Epithelial cell of esophagus (primary cell): ENCODE results near the gene ATP11B.

Source experiments
- DNase-seq: peaks from one replicate; pipeline ENCODE4 v3.0.0; 2010; ENCODE audit warnings: low read depth
- H3K4me3 ChIP-seq: 2 replicates; pipeline ENCODE4 v1.5.1; 2011; ENCODE audit warnings: mild to moderate bottlenecking, low read length, control low read depth
- TF ChIP-seq, protein P1 (sequence below): IDR thresholded peaks from 2 replicates; pipeline ENCODE4 v1.5.1; 2011; ENCODE audit warnings: low read depth, mild to moderate bottlenecking, low read length, control low read depth, inconsistent platforms; ENCODE audit not compliant: insufficient read depth; ENCODE audit errors: missing control alignments

The ATP11B gene

DNA sequence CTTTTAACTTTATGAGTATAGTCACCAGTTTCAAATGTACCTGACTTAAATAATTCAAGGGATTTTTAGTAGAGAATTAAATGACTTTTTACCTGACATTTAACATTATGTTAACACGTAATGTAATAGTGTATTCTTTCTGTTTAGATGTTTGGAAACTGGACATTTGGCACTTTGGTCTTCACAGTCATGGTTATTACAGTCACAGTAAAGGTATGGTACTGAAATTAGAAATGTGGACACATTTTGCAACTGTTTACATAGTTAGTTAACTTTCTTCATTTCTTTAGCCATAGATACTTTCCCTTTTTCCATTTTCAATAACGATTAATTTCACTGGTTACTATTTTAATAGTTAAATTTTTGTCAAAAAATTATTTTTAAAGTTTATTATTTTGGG is 103.2 kb downstream of the ATP11B start:
- DNase-seq, result no peak
- H3K4me3 ChIP-seq, result no peak overlapping the region
- TF ChIP-seq, protein P1, sequence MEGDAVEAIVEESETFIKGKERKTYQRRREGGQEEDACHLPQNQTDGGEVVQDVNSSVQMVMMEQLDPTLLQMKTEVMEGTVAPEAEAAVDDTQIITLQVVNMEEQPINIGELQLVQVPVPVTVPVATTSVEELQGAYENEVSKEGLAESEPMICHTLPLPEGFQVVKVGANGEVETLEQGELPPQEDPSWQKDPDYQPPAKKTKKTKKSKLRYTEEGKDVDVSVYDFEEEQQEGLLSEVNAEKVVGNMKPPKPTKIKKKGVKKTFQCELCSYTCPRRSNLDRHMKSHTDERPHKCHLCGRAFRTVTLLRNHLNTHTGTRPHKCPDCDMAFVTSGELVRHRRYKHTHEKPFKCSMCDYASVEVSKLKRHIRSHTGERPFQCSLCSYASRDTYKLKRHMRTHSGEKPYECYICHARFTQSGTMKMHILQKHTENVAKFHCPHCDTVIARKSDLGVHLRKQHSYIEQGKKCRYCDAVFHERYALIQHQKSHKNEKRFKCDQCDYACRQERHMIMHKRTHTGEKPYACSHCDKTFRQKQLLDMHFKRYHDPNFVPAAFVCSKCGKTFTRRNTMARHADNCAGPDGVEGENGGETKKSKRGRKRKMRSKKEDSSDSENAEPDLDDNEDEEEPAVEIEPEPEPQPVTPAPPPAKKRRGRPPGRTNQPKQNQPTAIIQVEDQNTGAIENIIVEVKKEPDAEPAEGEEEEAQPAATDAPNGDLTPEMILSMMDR, result no peak

DNA sequence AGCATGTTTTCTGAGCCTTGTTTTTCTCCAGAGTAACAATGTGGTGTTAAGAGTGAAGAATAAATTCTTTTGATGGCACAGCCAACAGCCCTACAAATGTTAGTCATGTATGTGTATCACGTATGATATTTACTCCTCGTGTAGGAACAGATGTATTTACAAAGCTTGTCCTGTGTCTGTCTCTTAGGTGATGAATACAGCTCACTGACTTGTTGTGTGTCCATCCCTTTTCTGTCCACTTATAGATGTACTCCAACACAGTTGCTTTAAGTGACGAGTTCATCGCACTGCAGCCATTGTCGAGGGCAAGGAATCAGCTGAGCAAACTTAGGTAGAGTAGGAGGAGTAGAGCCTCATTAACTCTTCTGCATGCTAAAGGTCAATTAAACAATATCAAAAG is 108.9 kb downstream of the ATP11B start:
- no peak overlapping the region for H3K4me3 ChIP-seq
- no peak for DNase-seq
- TF ChIP-seq, protein P1, result no peak

DNA sequence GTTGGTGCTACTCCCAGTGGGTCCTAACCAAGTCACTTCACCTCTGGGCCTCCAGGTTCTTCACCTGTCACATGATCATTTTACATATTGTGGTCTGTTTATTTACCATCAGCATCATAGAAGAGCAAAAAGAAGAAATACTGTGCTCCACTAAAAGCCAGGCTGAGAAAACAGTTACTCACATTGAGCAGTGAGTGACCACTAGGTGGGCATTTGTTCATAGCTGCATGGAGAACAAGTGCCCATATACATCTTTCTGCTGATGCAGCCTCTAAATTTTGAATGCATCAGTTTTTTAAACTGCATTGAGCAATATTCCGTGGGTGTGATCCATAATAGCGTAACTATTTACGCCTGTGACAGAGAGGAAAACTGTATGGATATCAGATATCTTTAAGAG is 110.9 kb downstream of the ATP11B start:
- TF ChIP-seq, protein P1, result peak; percentile 13
- DNase-seq, result no peak
- H3K4me3 ChIP-seq, result no peak overlapping the region

DNA sequence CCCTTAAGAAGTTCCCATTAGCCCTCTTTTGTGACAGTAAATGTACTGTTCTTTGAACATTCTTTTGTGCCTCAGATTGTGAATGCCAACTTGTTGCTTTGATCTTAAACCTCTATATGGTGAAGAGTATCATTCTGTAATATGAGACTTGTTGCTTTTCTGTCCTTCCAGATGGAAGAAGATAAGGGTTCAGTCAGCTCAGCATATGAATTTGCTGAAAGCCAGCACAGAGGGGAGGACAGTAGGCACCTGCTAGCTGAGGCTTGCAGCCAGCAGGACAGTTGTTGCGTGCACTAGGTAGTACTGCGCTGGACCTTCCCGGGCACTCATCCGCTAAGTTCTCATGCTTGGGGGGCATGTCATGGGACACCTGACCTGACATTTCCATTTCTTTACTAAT is 112.3 kb downstream of the ATP11B start:
- TF ChIP-seq, protein P1, result no peak
- no peak for DNase-seq
- H3K4me3 ChIP-seq, result no peak overlapping the region

DNA sequence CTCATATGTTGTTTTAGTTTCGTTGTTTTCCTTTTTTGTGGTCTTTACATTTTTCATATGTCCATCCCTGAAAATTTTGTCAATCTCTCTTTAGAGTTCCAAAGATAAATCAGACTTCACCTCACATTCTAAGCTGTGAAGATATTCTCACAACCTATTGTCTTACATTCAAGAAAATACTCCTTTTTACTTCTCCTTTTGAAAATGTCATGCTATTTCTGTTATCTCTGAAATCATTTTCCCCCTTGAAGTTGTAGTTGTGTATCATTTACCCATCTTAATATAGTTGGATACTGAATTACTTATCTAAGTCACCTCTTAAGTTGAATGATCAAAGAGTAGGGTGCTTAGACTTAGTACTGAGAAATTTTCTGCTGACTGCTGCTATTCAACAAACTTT is 112.7 kb downstream of the ATP11B start:
- H3K4me3 ChIP-seq, result no peak overlapping the region
- TF ChIP-seq, protein P1, result no peak
- DNase-seq, result no peak

DNA sequence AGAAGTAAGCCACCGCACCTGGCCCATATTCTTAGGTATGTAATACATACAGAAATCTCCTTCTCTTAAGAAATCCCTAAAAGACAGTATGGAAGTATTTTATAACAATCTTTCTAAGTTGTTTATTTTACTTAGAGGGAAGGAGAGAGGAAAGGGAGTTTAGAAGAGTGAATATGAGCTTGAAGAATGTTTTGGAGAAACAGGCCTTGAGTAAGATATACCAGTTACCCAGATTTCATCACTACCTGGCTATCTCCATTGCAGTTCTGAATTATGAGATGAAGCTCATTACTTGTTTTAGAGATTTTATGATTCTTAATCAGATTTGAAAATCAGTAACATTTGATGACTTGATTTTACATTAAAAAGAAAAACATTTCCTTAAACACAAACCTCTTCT is 115.2 kb downstream of the ATP11B start:
- H3K4me3 ChIP-seq, result no peak overlapping the region
- DNase-seq, result peak; percentile 7
- TF ChIP-seq, protein P1, result no peak

DNA sequence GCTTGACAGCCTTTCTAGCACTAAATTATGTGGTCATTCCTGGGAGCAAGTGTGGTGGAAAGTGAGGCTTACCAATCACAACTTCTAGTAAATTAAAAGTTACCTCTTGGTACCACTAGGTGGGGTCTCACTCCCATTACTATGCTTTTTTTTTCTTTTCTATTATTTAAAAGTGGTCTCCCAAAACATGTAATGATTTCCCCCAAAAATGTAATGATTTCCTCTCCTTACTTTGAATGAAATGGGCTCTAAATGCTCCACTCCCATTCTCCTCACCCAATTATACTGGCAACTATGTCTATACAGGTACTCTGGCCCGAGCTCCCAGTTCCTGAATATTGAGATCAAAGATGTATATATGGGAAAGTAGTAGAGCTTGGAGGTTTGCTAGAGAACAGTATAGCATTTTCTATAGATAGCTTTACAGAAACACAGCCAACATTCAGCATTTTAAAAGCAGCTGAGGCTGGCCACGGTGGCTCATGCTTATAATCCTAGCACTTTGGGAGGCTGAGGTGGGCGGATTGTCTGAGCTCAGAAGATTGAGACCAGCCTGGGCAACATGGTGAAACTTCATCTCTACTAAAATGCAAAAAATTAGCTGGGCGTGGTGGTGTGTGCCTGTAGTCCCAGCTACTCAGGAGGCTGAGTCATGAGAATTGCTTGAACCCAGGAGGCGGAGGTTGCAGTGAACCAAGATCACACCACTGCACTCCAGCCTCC is 116.2 kb downstream of the ATP11B start:
- peak; percentile 25 for DNase-seq
- no peak overlapping the region for H3K4me3 ChIP-seq
- TF ChIP-seq, protein P1, result peak; percentile 32
